Liver (tissue), 9 donors: ENCODE results near the gene MIEN1. TPM values are rescaled to one million over a fixed set of nuclear protein-coding genes. Genes with fewer than 3 reads are reported as not detected.

Source experiments
- DNase-seq: peaks from one replicate; pipeline ENCODE4 v3.0.0-alpha.2; 2017; ENCODE audit warnings: low spot score
- H3K27ac ChIP-seq, 2 donors: one replicate each; pipeline ENCODE4 v1.7.0; 2013; ENCODE audit warnings: inconsistent platforms in 2 of 2, low read length in 2 of 2, control low read depth in 1 of 2, low read depth in 1 of 2, mild to moderate bottlenecking in 1 of 2
- H3K27me3 ChIP-seq, 4 donors: one replicate each; pipeline versions ENCODE4 v1.6.1 to v1.7.0; 2013; ENCODE audit warnings: low read length in 3 of 4, inconsistent platforms in 1 of 4, mild to moderate bottlenecking in 1 of 4, moderate library complexity in 1 of 4; ENCODE audit not compliant: control insufficient read depth in 4 of 4, insufficient read depth in 4 of 4
- H3K36me3 ChIP-seq, 4 donors: one replicate each; pipeline versions ENCODE4 v1.6.1 to v1.7.0; 2013; ENCODE audit warnings: low read length in 3 of 4, mild to moderate bottlenecking in 3 of 4, low read depth in 1 of 4, moderate library complexity in 1 of 4; ENCODE audit not compliant: control insufficient read depth in 4 of 4, insufficient read depth in 3 of 4
- H3K4me1 ChIP-seq, 4 donors: one replicate each; pipeline versions ENCODE4 v1.6.1 to v1.7.0; 2013; ENCODE audit warnings: low read length in 3 of 4, mild to moderate bottlenecking in 3 of 4, moderate library complexity in 1 of 4; ENCODE audit not compliant: control insufficient read depth in 4 of 4, insufficient read depth in 4 of 4
- H3K4me3 ChIP-seq, 3 donors: one replicate each; pipeline versions ENCODE4 v1.6.1 to v1.7.0; 2013; ENCODE audit warnings: low read length in 3 of 3, control low read depth in 1 of 3, low read depth in 1 of 3, mild to moderate bottlenecking in 1 of 3
- H3K9ac ChIP-seq, 2 donors: one replicate each; pipeline ENCODE4 v1.7.0; 2013; ENCODE audit warnings: low read length in 2 of 2, mild to moderate bottlenecking in 2 of 2, moderate library complexity in 2 of 2, control low read depth in 1 of 2, low read depth in 1 of 2
- H3K9me3 ChIP-seq, 4 donors: one replicate each; pipeline versions ENCODE4 v1.6.1 to v1.7.0; 2013; ENCODE audit warnings: low read length in 3 of 4; ENCODE audit not compliant: control insufficient read depth in 4 of 4
- EGR1 ChIP-seq, 2 donors: IDR thresholded peaks; 2 replicates each; pipeline ENCODE4 v1.6.1; 2016 to 2018; ENCODE audit warnings: antibody characterized with exemption in 2 of 2, low read depth in 2 of 2
- FOXA1 ChIP-seq: IDR thresholded peaks from 2 replicates; pipeline ENCODE4 v1.6.1; 2016; ENCODE audit warnings: antibody characterized with exemption
- FOXA2 ChIP-seq: IDR thresholded peaks from 2 replicates; pipeline ENCODE4 v1.6.1; 2016; ENCODE audit warnings: antibody characterized with exemption
- GABPA ChIP-seq, 2 donors: IDR thresholded peaks in 1 of 2; conservative IDR thresholded peaks in 1 of 2; 2 replicates each; pipeline ENCODE4 v1.6.1; 2016; ENCODE audit warnings: antibody characterized with exemption in 2 of 2, mild to moderate bottlenecking in 1 of 2, moderate library complexity in 1 of 2
- HNF4A ChIP-seq, 2 donors: conservative IDR thresholded peaks; 2 replicates each; pipeline ENCODE4 v1.6.1; 2016; ENCODE audit warnings: antibody characterized with exemption in 2 of 2, mild to moderate bottlenecking in 2 of 2
- HNF4G ChIP-seq: IDR thresholded peaks from 2 replicates; pipeline ENCODE4 v1.6.1; 2016; ENCODE audit warnings: antibody characterized with exemption
- JUND ChIP-seq, 2 donors: IDR thresholded peaks; 2 replicates each; pipeline ENCODE4 v1.6.1; 2016; ENCODE audit warnings: antibody characterized with exemption in 2 of 2
- NR2F2 ChIP-seq: IDR thresholded peaks from 2 replicates; pipeline ENCODE4 v1.6.1; 2016; ENCODE audit warnings: antibody characterized with exemption
- RAD21 ChIP-seq, 2 donors: IDR thresholded peaks; 2 replicates each; pipeline ENCODE4 v1.6.1; 2016; ENCODE audit warnings: antibody characterized with exemption in 2 of 2, mild to moderate bottlenecking in 2 of 2
- RXRA ChIP-seq, 2 donors: IDR thresholded peaks; 2 replicates each; pipeline ENCODE4 v1.6.1; 2017 to 2018; ENCODE audit warnings: antibody characterized with exemption in 2 of 2, mild to moderate bottlenecking in 1 of 2
- SP1 ChIP-seq: IDR thresholded peaks from 2 replicates; pipeline ENCODE4 v1.6.1; 2018; ENCODE audit warnings: antibody characterized with exemption, mild to moderate bottlenecking
- TAF1 ChIP-seq: conservative IDR thresholded peaks from 2 replicates; pipeline ENCODE4 v1.6.1; 2016; ENCODE audit warnings: antibody characterized with exemption, mild to moderate bottlenecking
- YY1 ChIP-seq: IDR thresholded peaks from 2 replicates; pipeline ENCODE4 v1.6.1; 2016; ENCODE audit warnings: antibody characterized with exemption, mild to moderate bottlenecking
- WGBS: extraction: QIAGEN DNeasy Blood & Tissue Kit; methylation state at CpG from one replicate; pipeline ENCODE4 v1.1.7; 2013; 5-methylcytosine and 5-hydroxymethylcytosine counted together
- polyA plus RNA-seq, 2 donors: library from polyadenylated mRNA; stranded (reverse) in 1 of 2; unstranded in 1 of 2; fragments of 200-250 nt in 1 of 2; fragments of >200 nt in 1 of 2; fragmentation: Nextera tagmentation in 1 of 2; extraction: Ambion mirVana in 1 of 2; gene quantifications; one replicate each; pipeline versions ENCODE4 v1.2.1 to v1.2.3, GENCODE V29; 2013 to 2015
- total RNA-seq, 2 donors: library from RNA; depleted of rRNA; stranded (reverse); fragments of >200 nt; gene quantifications; one replicate each; pipeline ENCODE4 v1.2.3, GENCODE V29; 2014
- TF ChIP-seq, protein P1 (sequence below): fragments of 150-350 bp; IDR thresholded peaks from 2 replicates; pipeline ENCODE4 v1.5.1; 2017; ENCODE audit warnings: improper control_type of control experiment, low read depth, low read length; ENCODE audit not compliant: missing input control
- TF ChIP-seq, protein P2 (sequence below): IDR thresholded peaks from 2 replicates; pipeline ENCODE4 v1.6.1; 2016; ENCODE audit warnings: antibody characterized with exemption
- TF ChIP-seq, protein P3 (sequence below): IDR thresholded peaks from 2 replicates; pipeline ENCODE4 v1.6.1; 2016; ENCODE audit warnings: antibody characterized with exemption
- TF ChIP-seq, protein P4 (sequence below): IDR thresholded peaks from 2 replicates; pipeline ENCODE4 v1.6.1; 2016; ENCODE audit warnings: antibody characterized with exemption, mild to moderate bottlenecking
- TF ChIP-seq, protein P5 (sequence below): IDR thresholded peaks from 2 replicates; pipeline ENCODE4 v1.6.1; 2016; ENCODE audit warnings: antibody characterized with exemption
- donor health status: healthy.
- donor health status: healthy.
- donor health status: healthy.
- donor health status: healthy.
- donor health status: healthy.

Gene MIEN1
- total and polyA plus RNA-seq, 4 donors, result 11.1 to 99.0 (median 29.0) TPM

DNA sequence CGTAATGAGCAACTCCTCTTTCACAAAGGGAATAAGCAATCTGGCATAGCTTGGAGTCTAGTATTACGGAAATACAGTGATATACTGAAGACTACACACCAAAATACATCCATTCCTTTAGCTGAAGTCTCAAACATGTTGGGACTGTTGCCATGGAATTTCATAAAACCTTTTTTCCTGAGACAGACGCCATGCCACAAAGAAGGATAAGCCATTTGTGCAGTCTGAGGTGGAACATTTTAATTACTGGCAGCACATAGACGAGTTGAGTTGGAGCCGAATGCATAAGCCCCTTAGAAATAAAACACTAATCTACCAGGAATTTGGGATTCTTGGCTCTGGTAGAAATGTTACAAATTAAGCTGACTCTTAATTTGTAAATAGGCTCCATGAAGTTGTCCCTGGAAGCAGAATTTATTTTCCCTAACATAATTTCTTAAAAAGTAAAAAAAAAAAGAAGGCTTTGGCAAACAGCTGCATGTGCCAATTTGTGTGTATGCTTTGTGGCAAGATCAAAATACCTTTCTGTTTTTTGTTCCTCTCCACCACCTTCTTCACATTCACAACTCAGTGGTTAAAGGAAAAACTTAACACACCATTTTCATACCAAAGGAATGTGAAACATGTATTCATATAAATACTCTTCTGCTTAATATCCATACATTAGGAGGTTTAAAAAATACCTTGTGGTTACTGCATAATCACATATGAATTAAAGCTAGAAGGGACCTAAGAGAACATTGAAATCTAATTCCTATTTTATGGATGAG lies 32.9 kb upstream of the MIEN1 start:
- 89% methylated on average over 5 of the region's 5 CpGs for WGBS
- H3K9me3 ChIP-seq, result no peaks in the 10 kb centered on the region
- TF ChIP-seq, protein P1, sequence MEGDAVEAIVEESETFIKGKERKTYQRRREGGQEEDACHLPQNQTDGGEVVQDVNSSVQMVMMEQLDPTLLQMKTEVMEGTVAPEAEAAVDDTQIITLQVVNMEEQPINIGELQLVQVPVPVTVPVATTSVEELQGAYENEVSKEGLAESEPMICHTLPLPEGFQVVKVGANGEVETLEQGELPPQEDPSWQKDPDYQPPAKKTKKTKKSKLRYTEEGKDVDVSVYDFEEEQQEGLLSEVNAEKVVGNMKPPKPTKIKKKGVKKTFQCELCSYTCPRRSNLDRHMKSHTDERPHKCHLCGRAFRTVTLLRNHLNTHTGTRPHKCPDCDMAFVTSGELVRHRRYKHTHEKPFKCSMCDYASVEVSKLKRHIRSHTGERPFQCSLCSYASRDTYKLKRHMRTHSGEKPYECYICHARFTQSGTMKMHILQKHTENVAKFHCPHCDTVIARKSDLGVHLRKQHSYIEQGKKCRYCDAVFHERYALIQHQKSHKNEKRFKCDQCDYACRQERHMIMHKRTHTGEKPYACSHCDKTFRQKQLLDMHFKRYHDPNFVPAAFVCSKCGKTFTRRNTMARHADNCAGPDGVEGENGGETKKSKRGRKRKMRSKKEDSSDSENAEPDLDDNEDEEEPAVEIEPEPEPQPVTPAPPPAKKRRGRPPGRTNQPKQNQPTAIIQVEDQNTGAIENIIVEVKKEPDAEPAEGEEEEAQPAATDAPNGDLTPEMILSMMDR, result no peak
- no peak for TF ChIP-seq GABPA (IDR thresholded peaks at IDR 0.05 in 1 of 2, conservative IDR thresholded peaks at IDR 0.05 in 1 of 2)
- no peak for TF ChIP-seq HNF4G
- no peak for TF ChIP-seq YY1
- no peak for TF ChIP-seq FOXA2
- no peak for TF ChIP-seq EGR1 (IDR thresholded peaks at IDR 0.05; ENCODE audit: low read depth in 2 of 2)
- TF ChIP-seq, protein P2, sequence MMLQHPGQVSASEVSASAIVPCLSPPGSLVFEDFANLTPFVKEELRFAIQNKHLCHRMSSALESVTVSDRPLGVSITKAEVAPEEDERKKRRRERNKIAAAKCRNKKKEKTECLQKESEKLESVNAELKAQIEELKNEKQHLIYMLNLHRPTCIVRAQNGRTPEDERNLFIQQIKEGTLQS, result no peak
- TF ChIP-seq RAD21 (IDR thresholded peaks at IDR 0.05), result no peak
- TF ChIP-seq, protein P3, sequence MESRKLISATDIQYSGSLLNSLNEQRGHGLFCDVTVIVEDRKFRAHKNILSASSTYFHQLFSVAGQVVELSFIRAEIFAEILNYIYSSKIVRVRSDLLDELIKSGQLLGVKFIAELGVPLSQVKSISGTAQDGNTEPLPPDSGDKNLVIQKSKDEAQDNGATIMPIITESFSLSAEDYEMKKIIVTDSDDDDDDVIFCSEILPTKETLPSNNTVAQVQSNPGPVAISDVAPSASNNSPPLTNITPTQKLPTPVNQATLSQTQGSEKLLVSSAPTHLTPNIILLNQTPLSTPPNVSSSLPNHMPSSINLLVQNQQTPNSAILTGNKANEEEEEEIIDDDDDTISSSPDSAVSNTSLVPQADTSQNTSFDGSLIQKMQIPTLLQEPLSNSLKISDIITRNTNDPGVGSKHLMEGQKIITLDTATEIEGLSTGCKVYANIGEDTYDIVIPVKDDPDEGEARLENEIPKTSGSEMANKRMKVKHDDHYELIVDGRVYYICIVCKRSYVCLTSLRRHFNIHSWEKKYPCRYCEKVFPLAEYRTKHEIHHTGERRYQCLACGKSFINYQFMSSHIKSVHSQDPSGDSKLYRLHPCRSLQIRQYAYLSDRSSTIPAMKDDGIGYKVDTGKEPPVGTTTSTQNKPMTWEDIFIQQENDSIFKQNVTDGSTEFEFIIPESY, result no peak
- no peak for TF ChIP-seq FOXA1
- TF ChIP-seq, protein P4, sequence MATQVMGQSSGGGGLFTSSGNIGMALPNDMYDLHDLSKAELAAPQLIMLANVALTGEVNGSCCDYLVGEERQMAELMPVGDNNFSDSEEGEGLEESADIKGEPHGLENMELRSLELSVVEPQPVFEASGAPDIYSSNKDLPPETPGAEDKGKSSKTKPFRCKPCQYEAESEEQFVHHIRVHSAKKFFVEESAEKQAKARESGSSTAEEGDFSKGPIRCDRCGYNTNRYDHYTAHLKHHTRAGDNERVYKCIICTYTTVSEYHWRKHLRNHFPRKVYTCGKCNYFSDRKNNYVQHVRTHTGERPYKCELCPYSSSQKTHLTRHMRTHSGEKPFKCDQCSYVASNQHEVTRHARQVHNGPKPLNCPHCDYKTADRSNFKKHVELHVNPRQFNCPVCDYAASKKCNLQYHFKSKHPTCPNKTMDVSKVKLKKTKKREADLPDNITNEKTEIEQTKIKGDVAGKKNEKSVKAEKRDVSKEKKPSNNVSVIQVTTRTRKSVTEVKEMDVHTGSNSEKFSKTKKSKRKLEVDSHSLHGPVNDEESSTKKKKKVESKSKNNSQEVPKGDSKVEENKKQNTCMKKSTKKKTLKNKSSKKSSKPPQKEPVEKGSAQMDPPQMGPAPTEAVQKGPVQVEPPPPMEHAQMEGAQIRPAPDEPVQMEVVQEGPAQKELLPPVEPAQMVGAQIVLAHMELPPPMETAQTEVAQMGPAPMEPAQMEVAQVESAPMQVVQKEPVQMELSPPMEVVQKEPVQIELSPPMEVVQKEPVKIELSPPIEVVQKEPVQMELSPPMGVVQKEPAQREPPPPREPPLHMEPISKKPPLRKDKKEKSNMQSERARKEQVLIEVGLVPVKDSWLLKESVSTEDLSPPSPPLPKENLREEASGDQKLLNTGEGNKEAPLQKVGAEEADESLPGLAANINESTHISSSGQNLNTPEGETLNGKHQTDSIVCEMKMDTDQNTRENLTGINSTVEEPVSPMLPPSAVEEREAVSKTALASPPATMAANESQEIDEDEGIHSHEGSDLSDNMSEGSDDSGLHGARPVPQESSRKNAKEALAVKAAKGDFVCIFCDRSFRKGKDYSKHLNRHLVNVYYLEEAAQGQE, result no peak
- TF ChIP-seq SP1, result no peak
- TF ChIP-seq JUND (IDR thresholded peaks at IDR 0.05), result no peak
- TF ChIP-seq RXRA (IDR thresholded peaks at IDR 0.05), result no peak
- no peak for TF ChIP-seq NR2F2
- TF ChIP-seq, protein P5, sequence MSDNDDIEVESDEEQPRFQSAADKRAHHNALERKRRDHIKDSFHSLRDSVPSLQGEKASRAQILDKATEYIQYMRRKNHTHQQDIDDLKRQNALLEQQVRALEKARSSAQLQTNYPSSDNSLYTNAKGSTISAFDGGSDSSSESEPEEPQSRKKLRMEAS, result no peak
- no peak for TF ChIP-seq TAF1
- TF ChIP-seq HNF4A (conservative IDR thresholded peaks at IDR 0.05), result no peak
- no peaks in the 10 kb centered on the region for H3K36me3 ChIP-seq
- H3K4me1 ChIP-seq, result no peaks in the 10 kb centered on the region
- no peak overlapping the region for H3K4me3 ChIP-seq
- DNase-seq, result no peak
- no peaks in the 10 kb centered on the region for H3K27me3 ChIP-seq
- H3K9ac ChIP-seq, result no peak overlapping the region
- H3K27ac ChIP-seq, result no peak overlapping the region
